Caco-2 (cell line): Measurements from ENCODE around the gene CXCR3. TPM values are rescaled to one million over a fixed set of nuclear protein-coding genes. Genes with fewer than 3 reads are reported as not detected.

Source experiments
- BruUV-seq: library from RNA; stranded (reverse); fragments of 400-500 nt; replicated peaks from 2 replicates; lab custom pipeline; 2021; lab: Mats Ljungman, UMichigan
- CTCF ChIA-PET: fragments of 300-600 bp; sonication (Branson Sonifier 250); formaldehyde crosslinking; loops from one replicate; lab custom pipeline; 2022; ENCODE audit warnings: antibody characterized with exemption; lab: Charles Lee
- POLR2A ChIA-PET: fragments of 300-600 bp; sonication (Branson Sonifier 250); formaldehyde crosslinking; loops from one replicate; lab custom pipeline; 2022; ENCODE audit warnings: antibody characterized with exemption; lab: Charles Lee
- DNase-seq, 2 experiments: peaks; one replicate each; pipeline versions ENCODE4 v3.0.0 to v3.0.0-alpha.2; 2020 to 2022
- H3K27me3 ChIP-seq: replicated peaks from 2 replicates; pipeline ENCODE4 v1.6.0; 2011; ENCODE audit warnings: low read length; ENCODE audit not compliant: control insufficient read depth, insufficient read depth
- H3K36me3 ChIP-seq: 2 replicates; pipeline ENCODE4 v1.5.1; 2011; ENCODE audit warnings: low read length; ENCODE audit not compliant: control insufficient read depth, insufficient read depth
- H3K4me1 ChIP-seq: fragments of 250-450 bp; sonication (Bioruptor Pico); 2 replicates; pipeline ENCODE4 v1.5.1; 2020; ENCODE audit warnings: mild to moderate bottlenecking
- H3K4me3 ChIP-seq: 2 replicates; pipeline ENCODE4 v1.5.1; 2011; ENCODE audit warnings: low read depth, mild to moderate bottlenecking, control low read depth, low read length
- H3K9me3 ChIP-seq: fragments of 250-450 bp; sonication (Bioruptor Pico); 2 replicates; pipeline ENCODE4 v1.5.1; 2020; ENCODE audit warnings: mild to moderate bottlenecking, moderate library complexity
- H3K27ac Mint-ChIP-seq: one replicate; pipeline ENCODE4 v1.8.0; 2022; ENCODE audit warnings: mixed read lengths; ENCODE audit not compliant: unreplicated experiment
- H3K27me3 Mint-ChIP-seq: one replicate; pipeline ENCODE4 v1.8.0; 2022; ENCODE audit warnings: mixed read lengths; ENCODE audit not compliant: insufficient read depth, unreplicated experiment
- H3K36me3 Mint-ChIP-seq: one replicate; pipeline ENCODE4 v1.8.0; 2022; ENCODE audit warnings: mild to moderate bottlenecking, mixed read lengths; ENCODE audit not compliant: insufficient read depth, unreplicated experiment
- H3K4me1 Mint-ChIP-seq: one replicate; pipeline ENCODE4 v1.8.0; 2022; ENCODE audit warnings: low read depth, mixed read lengths; ENCODE audit not compliant: unreplicated experiment
- H3K4me3 Mint-ChIP-seq: one replicate; pipeline ENCODE4 v1.8.0; 2022; ENCODE audit warnings: mild to moderate bottlenecking, moderate library complexity, mixed read lengths; ENCODE audit not compliant: unreplicated experiment
- H3K9me3 Mint-ChIP-seq: one replicate; pipeline ENCODE4 v1.8.0; 2022; ENCODE audit warnings: mixed read lengths; ENCODE audit not compliant: unreplicated experiment
- CTCF ChIP-seq, 2 experiments: fragments of 200-600 bp in 1 of 2; IDR thresholded peaks; 1 replicate in 1 of 2; 2 replicates in 1 of 2; pipeline versions ENCODE4 v1.5.1 to v1.8.0; 2011 to 2022; ENCODE audit warnings: antibody characterized with exemption in 1 of 2, control low read depth in 1 of 2, inconsistent platforms in 1 of 2, low read depth in 1 of 2, low read length in 1 of 2, mild to moderate bottlenecking in 1 of 2, moderate library complexity in 1 of 2; ENCODE audit not compliant: insufficient read depth in 1 of 2, severe bottlenecking in 1 of 2, unreplicated experiment in 1 of 2
- intact Hi-C: fragments of 100-400 bp; cut with micrococcal nuclease; formaldehyde crosslinking; loops from one replicate; pipeline ENCODE4 v1.10.0; 2022; ENCODE audit not compliant: unreplicated experiment
- total RNA-seq: library from RNA; stranded (reverse); gene quantifications from 2 replicates; pipeline ENCODE4 v1.2.3, GENCODE V29; 2022

The CXCR3 gene
- total RNA-seq, 1 experiment from 2014 or later = not detected

DNA sequence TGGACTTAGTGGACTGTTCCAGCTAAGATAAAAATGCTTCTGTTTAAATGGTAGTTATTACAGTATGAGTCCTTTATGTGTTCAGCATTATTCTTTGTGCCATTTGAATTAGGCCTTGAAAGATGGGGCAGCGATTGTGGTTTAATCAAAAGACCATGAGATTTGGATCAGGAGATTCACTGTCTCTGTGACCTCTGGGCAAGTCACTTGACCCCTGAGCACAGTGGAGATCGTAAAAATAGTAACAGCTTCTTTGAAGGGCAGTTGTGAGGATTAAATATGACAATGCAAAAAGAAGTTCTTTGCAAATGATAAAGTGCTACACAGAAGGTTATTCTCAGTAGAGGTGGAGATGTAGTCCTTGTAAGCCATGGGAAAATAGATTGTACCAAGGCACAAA lies 10.8 kb downstream of the CXCR3 start:
- no peak overlapping the region for H3K4me3 ChIP-seq
- BruUV-seq = no TSS peak
- intact Hi-C loops = no loop called here
- Mint-ChIP-seq H3K36me3 (peaks cover 52% of the 10 kb centered on the region), H3K27me3 (no peaks in the 10 kb centered on the region), H3K9me3 (no peaks in the 10 kb centered on the region), H3K4me1 (peaks cover 6% of the 10 kb centered on the region), H3K4me3 (no peak overlapping the region), H3K27ac (no peak overlapping the region)
- H3K9me3 ChIP-seq = no peaks in the 10 kb centered on the region
- CTCF ChIA-PET = no interaction called here
- no peaks in the 10 kb centered on the region for H3K27me3 ChIP-seq
- no peaks in the 10 kb centered on the region; the same call in 1 of the 2 replicates for H3K36me3 ChIP-seq
- H3K4me1 ChIP-seq = no peaks in the 10 kb centered on the region
- POLR2A ChIA-PET = no interaction called here
- TF ChIP-seq CTCF (IDR thresholded peaks at IDR 0.05; ENCODE audit: insufficient read depth in 1 of 2, low read depth in 1 of 2, low read length in 1 of 2, severe bottlenecking in 1 of 2, unreplicated experiment in 1 of 2) = no peak
- no peak for DNase-seq

DNA sequence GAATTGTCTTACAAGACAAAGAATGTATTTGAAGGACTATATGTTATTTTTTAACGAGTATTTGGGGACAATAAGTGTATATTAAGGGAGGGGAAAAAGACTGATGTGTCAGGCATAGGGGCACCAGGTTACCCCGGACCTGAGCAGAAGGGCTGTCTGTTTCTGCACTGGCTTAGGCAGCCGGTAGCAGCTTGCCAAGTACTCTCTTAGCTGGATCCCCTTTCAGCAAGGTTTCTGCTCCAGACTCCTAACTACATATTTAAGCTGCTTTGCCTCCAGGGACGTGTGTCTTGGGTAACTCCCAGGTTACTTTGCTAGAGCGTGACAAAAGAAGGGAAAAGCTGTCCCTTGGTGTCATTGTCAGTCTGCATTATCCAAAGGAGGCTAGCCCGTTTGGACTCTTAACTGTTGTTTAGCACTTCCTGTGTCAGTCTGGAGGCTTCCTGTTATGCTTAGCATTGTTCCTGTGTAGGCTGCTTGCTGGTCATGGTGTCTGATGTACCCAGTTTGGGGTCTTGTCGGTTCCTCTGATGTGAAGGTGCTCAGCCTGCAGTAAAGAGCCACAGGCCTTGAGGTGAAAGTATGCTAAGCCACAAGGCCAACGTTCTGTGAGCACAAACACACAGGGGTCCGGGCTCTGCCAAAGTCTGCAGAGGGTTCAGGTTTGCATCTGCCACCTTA lies 11.6 kb downstream of the CXCR3 start:
- no peak for TF ChIP-seq CTCF (IDR thresholded peaks at IDR 0.05; ENCODE audit: insufficient read depth in 1 of 2, low read depth in 1 of 2, low read length in 1 of 2, severe bottlenecking in 1 of 2, unreplicated experiment in 1 of 2)
- Histone ChIP-seq H3K9me3 (no peaks in the 10 kb centered on the region), H3K4me3 (no peak overlapping the region), H3K4me1 (no peaks in the 10 kb centered on the region), H3K36me3 (no peaks in the 10 kb centered on the region; the same call in 1 of the 2 replicates), H3K27me3 (no peaks in the 10 kb centered on the region)
- Mint-ChIP-seq H3K27me3 (no peaks in the 10 kb centered on the region), H3K27ac (no peak overlapping the region), H3K9me3 (no peaks in the 10 kb centered on the region), H3K4me1 (peaks cover 6% of the 10 kb centered on the region), H3K4me3 (no peak overlapping the region), H3K36me3 (peaks cover 53% of the 10 kb centered on the region)
- no TSS peak for BruUV-seq
- no peak for DNase-seq
- POLR2A ChIA-PET = no interaction called here
- intact Hi-C loops = no loop called here
- CTCF ChIA-PET = no interaction called here

DNA sequence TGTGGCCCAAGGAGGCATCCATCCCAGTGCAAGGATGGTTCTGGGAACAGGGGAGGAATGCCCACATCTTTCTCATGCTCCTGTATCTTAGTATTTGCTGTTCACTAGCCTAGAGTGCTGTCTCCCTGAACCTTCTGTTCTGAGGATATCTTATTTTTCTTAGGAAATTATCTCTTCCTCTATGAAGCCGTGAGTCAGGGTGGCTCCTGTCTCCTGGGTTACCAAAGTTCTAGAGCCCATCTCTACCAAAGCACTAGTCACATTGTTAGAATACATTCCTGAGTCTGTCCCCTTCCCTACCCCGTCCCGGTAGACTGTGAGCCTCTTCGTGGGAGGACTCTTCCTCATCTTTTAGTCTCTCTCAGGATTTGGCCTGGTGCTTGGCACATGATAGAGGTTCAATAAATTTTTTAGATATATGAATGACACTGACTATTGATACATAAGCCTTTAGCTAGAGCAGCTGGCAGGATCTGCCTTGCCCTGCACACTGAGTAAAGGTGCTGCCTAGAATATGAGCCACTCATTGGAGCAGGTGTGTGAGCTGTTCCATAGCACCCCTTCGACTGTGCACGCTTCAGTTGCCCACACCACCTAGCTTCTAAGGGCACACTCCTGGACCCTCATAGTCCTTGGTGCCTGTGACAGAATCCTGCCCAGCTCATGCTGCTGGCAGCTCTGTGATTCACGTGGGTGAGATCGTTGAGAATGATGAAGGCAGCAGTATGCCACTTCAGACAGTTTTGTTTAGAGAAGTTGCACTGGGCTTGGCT lies 13.3 kb downstream of the CXCR3 start:
- BruUV-seq = no TSS peak
- intact Hi-C loops = no loop called here
- H3K9me3 Mint-ChIP-seq = no peaks in the 10 kb centered on the region
- POLR2A ChIA-PET = no interaction called here
- H3K27me3 Mint-ChIP-seq = no peaks in the 10 kb centered on the region
- H3K36me3 Mint-ChIP-seq = peaks cover 45% of the 10 kb centered on the region
- CTCF ChIA-PET = interaction anchor here (0.6 kb wide), 1 partner anchor 57 kb away, joined by 3 read pairs; no protein-coding TSS in a partner anchor
- no peaks in the 10 kb centered on the region; the same call in 1 of the 2 replicates for H3K36me3 ChIP-seq
- DNase-seq = no peak
- H3K4me1 Mint-ChIP-seq = peaks cover 6% of the 10 kb centered on the region
- H3K4me3 Mint-ChIP-seq = no peak overlapping the region
- no peak overlapping the region for H3K27ac Mint-ChIP-seq
- H3K4me3 ChIP-seq = no peak overlapping the region
- TF ChIP-seq CTCF (IDR thresholded peaks at IDR 0.05; ENCODE audit: insufficient read depth in 1 of 2, low read depth in 1 of 2, low read length in 1 of 2, severe bottlenecking in 1 of 2, unreplicated experiment in 1 of 2) = no peak
- H3K27me3 ChIP-seq = no peaks in the 10 kb centered on the region
- no peaks in the 10 kb centered on the region for H3K4me1 ChIP-seq
- H3K9me3 ChIP-seq = no peaks in the 10 kb centered on the region
